SK-N-SH (cell line): ENCODE data around the gene FGGY. TPM values are rescaled to one million over a fixed set of nuclear protein-coding genes. Genes with fewer than 3 reads are reported as not detected.

ENCODE experiments used
- CTCF ChIA-PET: fragments of 300-600, 350-600 bp; formaldehyde crosslinking; extraction: SDS; loops from one replicate; lab custom pipeline; 2021; lab: Yijun Ruan, JAX
- POLR2A ChIA-PET: fragments of 350-600 bp; sonication (Branson Sonifier 250); formaldehyde crosslinking; extraction: SDS; loops from one replicate; lab custom pipeline; 2020; ENCODE audit warnings: antibody characterized with exemption, inconsistent platforms; lab: Yijun Ruan, JAX
- DNase-seq: peaks from one replicate; pipeline ENCODE4 v3.0.0; 2012
- H2AFZ ChIP-seq: fragments of 200-600 bp; sonication (generic); 2 replicates; pipeline ENCODE4 v1.8.1; 2016; ENCODE audit warnings: antibody characterized with exemption, mild to moderate bottlenecking, low read depth
- H3F3A ChIP-seq: fragments of 200-600 bp; sonication (generic); replicated peaks from 2 replicates; pipeline ENCODE3; 2016; ENCODE audit warnings: antibody characterized with exemption, mild to moderate bottlenecking; ENCODE audit not compliant: insufficient read depth
- H3K27ac ChIP-seq, 2 experiments: fragments of 200-500 bp in 1 of 2; fragments of 200-600 bp in 1 of 2; sonication (Bioruptor generic) in 1 of 2; sonication (generic), shearing (Covaris generic) in 1 of 2; 2 replicates each; pipeline versions ENCODE4 v1.5.1 to v1.6.1; 2014 to 2016; ENCODE audit warnings: low read depth in 2 of 2, inconsistent platforms in 1 of 2, low read length in 1 of 2, mild to moderate bottlenecking in 1 of 2, mixed read lengths in 1 of 2
- H3K27me3 ChIP-seq: fragments of 200-600 bp; sonication (generic), shearing (Covaris generic); 2 replicates; pipeline ENCODE4 v1.6.1; 2016; ENCODE audit warnings: mixed run types; ENCODE audit not compliant: insufficient read depth
- H3K36me3 ChIP-seq, 2 experiments: fragments of 200-500 bp in 1 of 2; fragments of 200-600 bp in 1 of 2; sonication (Bioruptor generic) in 1 of 2; sonication (generic) in 1 of 2; replicated peaks in 1 of 2; 2 replicates each; pipeline versions ENCODE3 to v1.5.1; 2014 to 2016; ENCODE audit warnings: low read length in 1 of 2, mild to moderate bottlenecking in 1 of 2; ENCODE audit not compliant: insufficient read depth in 2 of 2, control insufficient read depth in 1 of 2
- H3K4me1 ChIP-seq, 2 experiments: fragments of 200-500 bp in 1 of 2; fragments of 200-600 bp in 1 of 2; sonication (Bioruptor generic) in 1 of 2; sonication (generic), shearing (Covaris generic) in 1 of 2; 2 replicates each; pipeline versions ENCODE4 v1.5.1 to v1.6.1; 2014 to 2016; ENCODE audit warnings: low read depth in 1 of 2, low read length in 1 of 2, mixed run types in 1 of 2; ENCODE audit not compliant: insufficient read depth in 2 of 2, control insufficient read depth in 1 of 2
- H3K4me2 ChIP-seq: fragments of 200-600 bp; sonication (generic), shearing (Covaris generic); 2 replicates; pipeline ENCODE4 v1.6.1; 2017; ENCODE audit warnings: mixed run types
- H3K4me3 ChIP-seq, 2 experiments: fragments of 200-500 bp in 1 of 2; fragments of 200-600 bp in 1 of 2; sonication (Bioruptor generic) in 1 of 2; sonication (generic), shearing (Covaris generic) in 1 of 2; 2 replicates each; pipeline versions ENCODE4 v1.5.1 to v1.8.1; 2014 to 2016; ENCODE audit warnings: low read depth in 2 of 2, inconsistent platforms in 1 of 2, low read length in 1 of 2, mild to moderate bottlenecking in 1 of 2, mixed read lengths in 1 of 2, moderate library complexity in 1 of 2
- H3K79me2 ChIP-seq: fragments of 200-600 bp; sonication (generic); 2 replicates; pipeline ENCODE4 v1.8.1; 2017; ENCODE audit warnings: mild to moderate bottlenecking; ENCODE audit not compliant: insufficient read depth
- H3K9ac ChIP-seq: fragments of 200-600 bp; sonication (generic); 2 replicates; pipeline ENCODE4 v1.6.1; 2017; ENCODE audit warnings: mixed run types
- H3K9me2 ChIP-seq: fragments of 200-600 bp; sonication (generic); 2 replicates; pipeline ENCODE4 v1.6.1; 2017; ENCODE audit warnings: mixed run types
- H3K9me3 ChIP-seq: fragments of 200-600 bp; sonication (generic); 2 replicates; pipeline ENCODE4 v1.6.1; 2017; ENCODE audit warnings: mixed run types, mild to moderate bottlenecking, moderate library complexity
- H4K20me1 ChIP-seq: fragments of 200-600 bp; sonication (generic); 2 replicates; pipeline ENCODE4 v1.6.1; 2017; ENCODE audit warnings: mild to moderate bottlenecking, mixed run types; ENCODE audit not compliant: insufficient read depth
- GABPA ChIP-seq: IDR thresholded peaks from 2 replicates; pipeline ENCODE4 v1.4.0; 2012; ENCODE audit warnings: low read depth, mild to moderate bottlenecking
- GATA2 ChIP-seq: sonication (generic); formaldehyde crosslinking; IDR thresholded peaks from 2 replicates; pipeline ENCODE4 v1.5.0; 2020; ENCODE audit warnings: mild to moderate bottlenecking, missing genetic modification reagents
- MXI1 ChIP-seq: IDR thresholded peaks from 2 replicates; pipeline ENCODE4 v1.6.1; 2012; ENCODE audit warnings: mild to moderate bottlenecking, low read depth, low read length, improper control_type of control experiment
- NFIC ChIP-seq: IDR thresholded peaks from 2 replicates; pipeline ENCODE4 v1.4.0; 2012; ENCODE audit warnings: borderline replicate concordance
- TAF1 ChIP-seq: IDR thresholded peaks from 2 replicates; pipeline ENCODE4 v1.6.1; 2012; ENCODE audit warnings: low read depth, mild to moderate bottlenecking, low read length, moderate library complexity, borderline replicate concordance
- YY1 ChIP-seq: IDR thresholded peaks from 2 replicates; pipeline ENCODE4 v1.4.0; 2012; ENCODE audit warnings: low read depth, mild to moderate bottlenecking
- WGBS: methylation state at CpG from one replicate; pipeline ENCODE4 v1.1.6; 2017; ENCODE audit warnings: low lambda C conversion rate; 5-methylcytosine and 5-hydroxymethylcytosine counted together
- polyA plus RNA-seq, 3 experiments: library from polyadenylated mRNA; depleted of rRNA; stranded (reverse); fragments of >200 nt; gene quantifications; 2 replicates each; pipeline ENCODE4 v1.2.3, GENCODE V29; 2012
- TF ChIP-seq, protein P1 (sequence below): IDR thresholded peaks from 2 replicates; pipeline ENCODE4 v1.6.1; 2012; ENCODE audit warnings: mild to moderate bottlenecking, low read depth, low read length, moderate library complexity
- TF ChIP-seq, protein P2 (sequence below): IDR thresholded peaks from 2 replicates; pipeline ENCODE4; 2012
- TF ChIP-seq, protein P3 (sequence below): fragments of 150-350 bp; IDR thresholded peaks from 2 replicates; pipeline ENCODE4 v1.6.1; 2017; ENCODE audit warnings: antibody characterized with exemption, low read length, low read depth, borderline replicate concordance

Gene FGGY
- polyA plus RNA-seq, 1 of the 3 experiments (the other 2 are of a cell fraction), result 10.3 TPM

DNA sequence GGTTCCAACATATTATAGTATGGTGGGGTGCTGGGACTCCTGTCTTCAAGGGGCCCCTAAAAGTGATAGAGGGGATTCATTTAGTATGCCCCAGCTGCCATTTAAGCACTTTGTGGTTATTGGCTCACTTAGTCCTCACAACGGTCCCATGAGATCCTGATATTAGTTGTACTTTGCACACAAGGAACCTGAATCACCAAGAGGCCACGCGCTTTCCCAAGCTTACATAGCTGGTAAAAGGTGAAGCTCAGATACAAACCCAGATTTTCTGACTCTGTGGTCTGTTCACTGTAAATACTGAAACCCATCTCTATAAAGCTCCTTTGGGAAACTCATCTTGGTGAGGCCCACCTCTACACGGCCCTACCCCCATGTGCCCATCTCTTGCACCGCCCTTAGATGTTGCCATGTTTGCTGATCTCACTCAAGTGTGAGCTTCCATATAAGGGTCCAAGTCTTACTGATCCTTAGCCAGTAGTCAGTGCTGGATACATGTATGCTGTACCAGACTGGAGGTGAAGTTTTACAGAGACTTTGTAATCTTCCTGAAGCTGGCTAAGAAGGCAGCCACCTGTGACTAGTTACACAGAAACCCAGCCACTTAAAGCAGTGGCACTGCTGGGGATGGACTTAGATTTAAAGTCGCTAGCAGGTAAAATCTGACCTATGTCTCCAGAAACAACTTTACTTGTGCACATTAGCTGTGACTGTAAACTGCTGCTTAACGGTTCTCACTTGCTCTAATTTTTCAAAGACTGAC is 393.5 kb downstream of the FGGY start (continued):
- TF ChIP-seq, protein P1, sequence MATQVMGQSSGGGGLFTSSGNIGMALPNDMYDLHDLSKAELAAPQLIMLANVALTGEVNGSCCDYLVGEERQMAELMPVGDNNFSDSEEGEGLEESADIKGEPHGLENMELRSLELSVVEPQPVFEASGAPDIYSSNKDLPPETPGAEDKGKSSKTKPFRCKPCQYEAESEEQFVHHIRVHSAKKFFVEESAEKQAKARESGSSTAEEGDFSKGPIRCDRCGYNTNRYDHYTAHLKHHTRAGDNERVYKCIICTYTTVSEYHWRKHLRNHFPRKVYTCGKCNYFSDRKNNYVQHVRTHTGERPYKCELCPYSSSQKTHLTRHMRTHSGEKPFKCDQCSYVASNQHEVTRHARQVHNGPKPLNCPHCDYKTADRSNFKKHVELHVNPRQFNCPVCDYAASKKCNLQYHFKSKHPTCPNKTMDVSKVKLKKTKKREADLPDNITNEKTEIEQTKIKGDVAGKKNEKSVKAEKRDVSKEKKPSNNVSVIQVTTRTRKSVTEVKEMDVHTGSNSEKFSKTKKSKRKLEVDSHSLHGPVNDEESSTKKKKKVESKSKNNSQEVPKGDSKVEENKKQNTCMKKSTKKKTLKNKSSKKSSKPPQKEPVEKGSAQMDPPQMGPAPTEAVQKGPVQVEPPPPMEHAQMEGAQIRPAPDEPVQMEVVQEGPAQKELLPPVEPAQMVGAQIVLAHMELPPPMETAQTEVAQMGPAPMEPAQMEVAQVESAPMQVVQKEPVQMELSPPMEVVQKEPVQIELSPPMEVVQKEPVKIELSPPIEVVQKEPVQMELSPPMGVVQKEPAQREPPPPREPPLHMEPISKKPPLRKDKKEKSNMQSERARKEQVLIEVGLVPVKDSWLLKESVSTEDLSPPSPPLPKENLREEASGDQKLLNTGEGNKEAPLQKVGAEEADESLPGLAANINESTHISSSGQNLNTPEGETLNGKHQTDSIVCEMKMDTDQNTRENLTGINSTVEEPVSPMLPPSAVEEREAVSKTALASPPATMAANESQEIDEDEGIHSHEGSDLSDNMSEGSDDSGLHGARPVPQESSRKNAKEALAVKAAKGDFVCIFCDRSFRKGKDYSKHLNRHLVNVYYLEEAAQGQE, result no peak
- TF ChIP-seq TAF1 (no peak), GABPA (no peak), YY1 (no peak), MXI1 (no peak)
- TF ChIP-seq, protein P2, sequence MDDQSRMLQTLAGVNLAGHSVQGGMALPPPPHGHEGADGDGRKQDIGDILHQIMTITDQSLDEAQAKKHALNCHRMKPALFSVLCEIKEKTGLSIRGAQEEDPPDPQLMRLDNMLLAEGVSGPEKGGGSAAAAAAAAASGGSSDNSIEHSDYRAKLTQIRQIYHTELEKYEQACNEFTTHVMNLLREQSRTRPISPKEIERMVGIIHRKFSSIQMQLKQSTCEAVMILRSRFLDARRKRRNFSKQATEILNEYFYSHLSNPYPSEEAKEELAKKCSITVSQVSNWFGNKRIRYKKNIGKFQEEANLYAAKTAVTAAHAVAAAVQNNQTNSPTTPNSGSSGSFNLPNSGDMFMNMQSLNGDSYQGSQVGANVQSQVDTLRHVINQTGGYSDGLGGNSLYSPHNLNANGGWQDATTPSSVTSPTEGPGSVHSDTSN, result no peak
- TF ChIP-seq, all 33 proteins: peak for 0

DNA sequence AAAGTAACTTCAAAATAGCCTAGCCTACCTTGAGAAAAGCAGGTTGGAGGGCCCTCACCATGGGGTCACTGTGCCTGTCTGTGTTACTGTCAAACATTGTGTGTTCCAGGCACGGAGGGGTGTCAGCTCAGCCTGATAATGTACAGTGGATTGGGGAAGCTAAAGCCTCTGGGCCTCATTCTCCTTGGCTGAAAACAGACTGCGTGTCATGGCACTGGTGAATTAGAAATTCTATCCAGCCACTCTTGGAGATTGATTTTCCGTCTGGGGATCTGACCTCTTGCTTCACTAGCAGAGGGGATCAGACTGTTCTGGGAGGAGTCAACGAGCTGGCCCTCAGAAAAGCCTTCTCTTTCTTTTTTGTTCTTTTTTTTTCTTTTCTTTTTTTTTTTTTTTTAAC is 394.4 kb downstream of the FGGY start:
- no peak for DNase-seq
- H3K4me1 ChIP-seq, result peaks cover 10 to 17% of the 10 kb centered on the region in 2 experiments; a peak in 2 of 4 replicates
- CTCF ChIA-PET, result interaction anchor here (1.1 to 7.4 kb wide), 2 partner anchors 8 to 910 kb away, joined by 3 to 38 read pairs; no protein-coding TSS in a partner anchor

More for the DNA sequence above, 394.4 kb downstream of the FGGY start:
- no peaks in the 10 kb centered on the region for H3F3A ChIP-seq
- no peaks in the 10 kb centered on the region for H3K27me3 ChIP-seq
- no peak for TF ChIP-seq NFIC
- TF ChIP-seq TAF1, result no peak
- TF ChIP-seq YY1, result no peak
- TF ChIP-seq, protein P3, sequence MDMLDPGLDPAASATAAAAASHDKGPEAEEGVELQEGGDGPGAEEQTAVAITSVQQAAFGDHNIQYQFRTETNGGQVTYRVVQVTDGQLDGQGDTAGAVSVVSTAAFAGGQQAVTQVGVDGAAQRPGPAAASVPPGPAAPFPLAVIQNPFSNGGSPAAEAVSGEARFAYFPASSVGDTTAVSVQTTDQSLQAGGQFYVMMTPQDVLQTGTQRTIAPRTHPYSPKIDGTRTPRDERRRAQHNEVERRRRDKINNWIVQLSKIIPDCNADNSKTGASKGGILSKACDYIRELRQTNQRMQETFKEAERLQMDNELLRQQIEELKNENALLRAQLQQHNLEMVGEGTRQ, result no peak
- no peak for TF ChIP-seq GATA2
- TF ChIP-seq MXI1, result no peak
- no peaks in the 10 kb centered on the region for H3K9me2 ChIP-seq
- no peak overlapping the region for H2AFZ ChIP-seq
- POLR2A ChIA-PET, result no interaction called here
- no peak overlapping the region for H3K4me3 ChIP-seq
- no peaks in the 10 kb centered on the region for H4K20me1 ChIP-seq
- H3K27ac ChIP-seq, result no peak overlapping the region
- H3K9me3 ChIP-seq, result no peaks in the 10 kb centered on the region
- WGBS, result 80% methylated on average over 4 of the region's 4 CpGs
- H3K9ac ChIP-seq, result no peak overlapping the region
- no peak overlapping the region for H3K4me2 ChIP-seq
- H3K79me2 ChIP-seq, result no peaks in the 10 kb centered on the region
- no peaks in the 10 kb centered on the region for H3K36me3 ChIP-seq
